ENCODE data around the gene DLAT.
"Not testable (repeated sequence)": the region's sequence is repeated elsewhere in the genome, so short reads cannot be mapped to it uniquely, and the experiment has no call there.

The DLAT gene

GRCh38 chr11:112042961-112043304 lies 17.7 kb downstream of the DLAT start:
- TF ChIP-seq EZH2phosphoT487 (IDR thresholded peaks at IDR 0.05; ENCODE audit: low read depth) = no peak
- TF ChIP-seq CTCF (IDR thresholded peaks at IDR 0.05; ENCODE audit: low read depth, low read length) = no peak
- H3K27me3 ChIP-seq (ENCODE audit: low read depth, low read length) = no peaks in the 10 kb centered on the region
- H3K4me1 ChIP-seq (ENCODE audit: low read length) = peaks cover 1% of the 10 kb centered on the region
- H3K79me2 ChIP-seq (ENCODE audit: low read length) = peaks cover 5% of the 10 kb centered on the region
- H3K36me3 ChIP-seq (replicated peaks; ENCODE audit: low read depth, low read length) = peaks cover 42% of the 10 kb centered on the region
- no peak overlapping the region for H3K4me3 ChIP-seq (ENCODE audit: low read length)
- H4K20me1 ChIP-seq (ENCODE audit: insufficient read depth, low read length) = no peaks in the 10 kb centered on the region
- H3K4me2 ChIP-seq (ENCODE audit: low read length) = no peak overlapping the region
- no peak overlapping the region for H3K9ac ChIP-seq (ENCODE audit: low read length)
- no peaks in the 10 kb centered on the region for H3K9me3 ChIP-seq (ENCODE audit: insufficient read depth, low read length)
- no peak overlapping the region for H3K27ac ChIP-seq (ENCODE audit: low read length)
- no peak overlapping the region for H2AFZ ChIP-seq (ENCODE audit: low read depth, low read length)

DNA sequence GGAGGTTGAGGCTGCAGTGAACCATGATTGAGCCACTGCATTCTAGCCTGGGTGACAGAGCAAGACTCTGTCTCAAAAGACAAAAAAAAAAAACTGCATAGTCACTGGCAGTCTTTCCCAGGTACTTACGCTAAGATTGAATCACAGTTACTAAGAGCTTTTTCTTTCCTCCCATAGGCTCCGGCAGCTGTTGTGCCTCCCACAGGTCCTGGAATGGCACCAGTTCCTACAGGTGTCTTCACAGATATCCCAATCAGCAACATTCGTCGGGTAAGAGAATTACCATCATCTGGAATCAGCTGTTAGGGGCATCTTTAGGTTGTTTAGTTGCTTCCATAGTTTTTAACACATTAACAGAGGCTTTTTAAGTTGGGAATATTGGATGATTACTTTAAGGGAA lies 19.8 kb downstream of the DLAT start:
- H3K9me3 ChIP-seq (ENCODE audit: insufficient read depth, low read length) = no peaks in the 10 kb centered on the region
- H3K4me1 ChIP-seq (ENCODE audit: low read length) = peaks cover 21% of the 10 kb centered on the region
- H3K27me3 ChIP-seq (ENCODE audit: low read depth, low read length) = no peaks in the 10 kb centered on the region
- no peak overlapping the region for H2AFZ ChIP-seq (ENCODE audit: low read depth, low read length)
- no peak overlapping the region for H3K4me2 ChIP-seq (ENCODE audit: low read length)
- no peaks in the 10 kb centered on the region for H4K20me1 ChIP-seq (ENCODE audit: insufficient read depth, low read length)
- peaks cover 44% of the 10 kb centered on the region for H3K36me3 ChIP-seq (replicated peaks; ENCODE audit: low read depth, low read length)
- no peak overlapping the region for H3K27ac ChIP-seq (ENCODE audit: low read length)
- H3K9ac ChIP-seq (ENCODE audit: low read length) = no peak overlapping the region
- H3K4me3 ChIP-seq (ENCODE audit: low read length) = no peak overlapping the region
- H3K79me2 ChIP-seq (ENCODE audit: low read length) = peaks cover 18% of the 10 kb centered on the region
- no peak for TF ChIP-seq EZH2phosphoT487 (IDR thresholded peaks at IDR 0.05; ENCODE audit: low read depth)
- no peak for TF ChIP-seq CTCF (IDR thresholded peaks at IDR 0.05; ENCODE audit: low read depth, low read length)

- H2AFZ ChIP-seq (ENCODE audit: low read depth, low read length); H3K9me3 ChIP-seq (ENCODE audit: insufficient read depth, low read length); H4K20me1 ChIP-seq (ENCODE audit: insufficient read depth, low read length); H3K9ac ChIP-seq (ENCODE audit: low read length); H3K4me3 ChIP-seq (ENCODE audit: low read length); H3K4me2 ChIP-seq (ENCODE audit: low read length); H3K27me3 ChIP-seq (ENCODE audit: low read depth, low read length); H3K27ac ChIP-seq (ENCODE audit: low read length): not testable (repeated sequence)
- H3K79me2 ChIP-seq (ENCODE audit: low read length) = peaks cover 23% of the 10 kb centered on the region
- peaks cover 36% of the 10 kb centered on the region for H3K4me1 ChIP-seq (ENCODE audit: low read length)
- H3K36me3 ChIP-seq (replicated peaks; ENCODE audit: low read depth, low read length) = peaks cover 34% of the 10 kb centered on the region
Observed at GRCh38 chr11:112046647-112047046, 21.4 kb downstream of the DLAT start.

GRCh38 chr11:112048256-112048655 lies 23.0 kb downstream of the DLAT start:
- peaks cover 29% of the 10 kb centered on the region for H3K79me2 ChIP-seq (ENCODE audit: low read length)
- not testable (repeated sequence) for H4K20me1 ChIP-seq (ENCODE audit: insufficient read depth, low read length); H3K9me3 ChIP-seq (ENCODE audit: insufficient read depth, low read length); H3K27me3 ChIP-seq (ENCODE audit: low read depth, low read length); H2AFZ ChIP-seq (ENCODE audit: low read depth, low read length)
- peak overlapping the region; percentile 60 for H3K4me2 ChIP-seq (ENCODE audit: low read length)
- peaks cover 35% of the 10 kb centered on the region for H3K36me3 ChIP-seq (replicated peaks; ENCODE audit: low read depth, low read length)
- H3K4me1 ChIP-seq (ENCODE audit: low read length) = peaks cover 48% of the 10 kb centered on the region
- H3K4me3 ChIP-seq (ENCODE audit: low read length) = peak overlapping the region; percentile 41
- H3K27ac ChIP-seq (ENCODE audit: low read length) = peak overlapping the region; percentile 96
- peak overlapping the region; percentile 62 for H3K9ac ChIP-seq (ENCODE audit: low read length)

GRCh38 chr11:112049777-112050176 lies 24.6 kb downstream of the DLAT start:
- no peaks in the 10 kb centered on the region for H4K20me1 ChIP-seq (ENCODE audit: insufficient read depth, low read length)
- H3K4me3 ChIP-seq (ENCODE audit: low read length) = peak overlapping the region; percentile 38; the same call in 1 of the 2 replicates
- H2AFZ ChIP-seq (ENCODE audit: low read depth, low read length) = no peak overlapping the region
- TF ChIP-seq EZH2phosphoT487 (IDR thresholded peaks at IDR 0.05; ENCODE audit: low read depth) = no peak
- TF ChIP-seq CTCF (IDR thresholded peaks at IDR 0.05; ENCODE audit: low read depth, low read length) = no peak
- H3K4me2 ChIP-seq (ENCODE audit: low read length) = peak overlapping the region; percentile 76
- H3K27ac ChIP-seq (ENCODE audit: low read length) = peak overlapping the region; percentile 96
- peaks cover 41% of the 10 kb centered on the region for H3K36me3 ChIP-seq (replicated peaks; ENCODE audit: low read depth, low read length)
- no peaks in the 10 kb centered on the region for H3K27me3 ChIP-seq (ENCODE audit: low read depth, low read length)
- H3K4me1 ChIP-seq (ENCODE audit: low read length) = peaks cover 48% of the 10 kb centered on the region
- no peaks in the 10 kb centered on the region for H3K9me3 ChIP-seq (ENCODE audit: insufficient read depth, low read length)
- peak overlapping the region; percentile 54; the same call in 1 of the 2 replicates for H3K9ac ChIP-seq (ENCODE audit: low read length)
- H3K79me2 ChIP-seq (ENCODE audit: low read length) = peaks cover 33% of the 10 kb centered on the region
